GM19397 (cell line): Measurements from ENCODE around the gene STK39.

ENCODE experiments used
- ATAC-seq: cut with Tn5 transposase; IDR thresholded peaks from one replicate; pipeline ENCODE4 v1.9.1; 2021; ENCODE audit warnings: mild to moderate bottlenecking, moderate library complexity; ENCODE audit not compliant: unreplicated experiment

Gene STK39

GRCh38 chr2:168244318-168244717 lies 3.1 kb downstream of the STK39 start:
- ATAC-seq, result no peak

- no peak for ATAC-seq
Measured at GRCh38 chr2:168243061-168243460, 4.3 kb downstream of the STK39 start.

GRCh38 chr2:168241746-168242145 lies 5.6 kb downstream of the STK39 start:
- no peak for ATAC-seq

GRCh38 chr2:168241208-168241607 lies 6.2 kb downstream of the STK39 start:
- no peak for ATAC-seq

GRCh38 chr2:168239281-168239680 lies 8.1 kb downstream of the STK39 start:
- ATAC-seq, result no peak

GRCh38 chr2:168237741-168238140 lies 9.7 kb downstream of the STK39 start:
- no peak for ATAC-seq

- ATAC-seq, result no peak
Measured at GRCh38 chr2:168234407-168235085, 12.8 kb downstream of the STK39 start.

- ATAC-seq, result no peak
Measured at GRCh38 chr2:168233726-168234406, 13.5 kb downstream of the STK39 start.

GRCh38 chr2:168233166-168233565 lies 14.2 kb downstream of the STK39 start:
- ATAC-seq, result no peak

- ATAC-seq, result no peak
Measured at GRCh38 chr2:168231609-168232241, 15.7 kb downstream of the STK39 start.

GRCh38 chr2:168230389-168230788 lies 17.0 kb downstream of the STK39 start:
- ATAC-seq, result no peak

GRCh38 chr2:168224346-168224745 lies 23.0 kb downstream of the STK39 start:
- ATAC-seq, result no peak

- no peak for ATAC-seq
Measured at GRCh38 chr2:168222088-168222487, 25.3 kb downstream of the STK39 start.

- ATAC-seq, result no peak
Measured at GRCh38 chr2:168220965-168221819, 26.2 kb downstream of the STK39 start.

- no peak for ATAC-seq
Measured at GRCh38 chr2:168217920-168218319, 29.5 kb downstream of the STK39 start.

GRCh38 chr2:168216351-168217005 lies 30.9 kb downstream of the STK39 start:
- ATAC-seq, result no peak

- no peak for ATAC-seq
Measured at GRCh38 chr2:168215813-168216212, 31.6 kb downstream of the STK39 start.

GRCh38 chr2:168212866-168213265 lies 34.5 kb downstream of the STK39 start:
- no peak for ATAC-seq

- ATAC-seq, result no peak
Measured at GRCh38 chr2:168212167-168212566, 35.2 kb downstream of the STK39 start.

GRCh38 chr2:168211664-168212163 lies 35.7 kb downstream of the STK39 start:
- ATAC-seq, result no peak
